ENCODE data around the gene AGPAT3.

GRCh38 chr21:43956670-43957035, 91.6 kb downstream of the AGPAT3 start:
- TF ChIP-seq CTCF (IDR thresholded peaks at IDR 0.05) (no peak), POLR2AphosphoS5 (IDR thresholded peaks at IDR 0.05) (no peak), POLR2A (IDR thresholded peaks at IDR 0.05) (no peak)

Data from suprapubic skin (tissue), 4 donors.